ENCODE results near the gene PRRT1.
"Not testable (repeated sequence)": the region's sequence is repeated elsewhere in the genome, so short reads cannot be mapped to it uniquely, and the experiment has no call there.

PRRT1 gene

GRCh38 chr6:32149092-32149755 is 2.5 kb downstream of the PRRT1 start:
- DNase-seq: no peak

GRCh38 chr6:32148289-32149091 is 3.2 kb downstream of the PRRT1 start:
- DNase-seq: no peak

GRCh38 chr6:32147401-32148132 is 4.2 kb downstream of the PRRT1 start:
- no peak for DNase-seq

- DNase-seq: no peak
Observed at GRCh38 chr6:32146687-32147086, 5.1 kb downstream of the PRRT1 start.

- DNase-seq: no peak
Observed at GRCh38 chr6:32146287-32146686, 5.5 kb downstream of the PRRT1 start.

GRCh38 chr6:32144238-32144637 is 7.5 kb downstream of the PRRT1 start:
- not testable (repeated sequence) for DNase-seq

GRCh38 chr6:32140420-32141046 is 11.2 kb downstream of the PRRT1 start:
- DNase-seq: no peak

- DNase-seq: no peak
Observed at GRCh38 chr6:32139590-32139989, 12.1 kb downstream of the PRRT1 start.

GRCh38 chr6:32137454-32137853 is 14.3 kb downstream of the PRRT1 start:
- DNase-seq: no peak

GRCh38 chr6:32133786-32134185 is 18.0 kb downstream of the PRRT1 start:
- no peak for DNase-seq

GRCh38 chr6:32132110-32132509 is 19.6 kb downstream of the PRRT1 start:
- no peak for DNase-seq

GRCh38 chr6:32131439-32131948 is 20.2 kb downstream of the PRRT1 start:
- no peak for DNase-seq

GRCh38 chr6:32129297-32130088 is 22.2 kb downstream of the PRRT1 start:
- DNase-seq: no peak

- DNase-seq: no peak
Observed at GRCh38 chr6:32128751-32129296, 22.9 kb downstream of the PRRT1 start.

GRCh38 chr6:32127717-32128592 is 23.8 kb downstream of the PRRT1 start, which contains the start of gene ATF6B:
TSS of gene ATF6B (minus strand) at chr6:32128246. CDS start at chr6:32128207, 39 bp downstream.
- DNase-seq: peak; percentile 99

- no peak for DNase-seq
Observed at GRCh38 chr6:32127409-32127716, 24.4 kb downstream of the PRRT1 start.

- DNase-seq: no peak
Observed at GRCh38 chr6:32126880-32127279, 24.9 kb downstream of the PRRT1 start.

GRCh38 chr6:32123681-32124080 is 28.1 kb downstream of the PRRT1 start:
- no peak for DNase-seq

- no peak for DNase-seq
Observed at GRCh38 chr6:32120573-32121059, 31.1 kb downstream of the PRRT1 start.

- peak; percentile 83 to 88 for DNase-seq
Observed at GRCh38 chr6:32118782-32119628, 32.7 kb downstream of the PRRT1 start.

Data from Kasumi-1 (cell line).